GM12891 (cell line): ENCODE results near the gene NOM1.

Experiments
- DNase-seq: peaks from one replicate; pipeline ENCODE4 v3.0.0; 2011; ENCODE audit warnings: low spot score; ENCODE audit not compliant: insufficient read length
- FAIRE-seq: peaks from 2 replicates; lab custom pipeline; 2011; peaks lifted over from hg19 to GRCh38; lab: Jason Lieb, UNC
- PAX5 ChIP-seq: IDR thresholded peaks from 2 replicates; pipeline ENCODE4 v1.6.1; 2011; ENCODE audit warnings: low read length, moderate library complexity, mild to moderate bottlenecking; ENCODE audit not compliant: insufficient read depth, severe bottlenecking
- POLR2A ChIP-seq: IDR thresholded peaks from 2 replicates; pipeline ENCODE4 v1.6.1; 2011; ENCODE audit warnings: low read depth, low read length, control low read depth
- POLR2AphosphoS5 ChIP-seq: IDR thresholded peaks from 2 replicates; pipeline ENCODE4 v1.6.1; 2011; ENCODE audit warnings: low read depth, low read length, control low read depth
- POU2F2 ChIP-seq: IDR thresholded peaks from 2 replicates; pipeline ENCODE4 v1.6.1; 2011; ENCODE audit warnings: low read depth, mild to moderate bottlenecking, control low read depth, low read length, moderate library complexity
- SPI1 ChIP-seq: IDR thresholded peaks from 2 replicates; pipeline ENCODE4 v1.6.1; 2011; ENCODE audit warnings: low read depth, low read length, control low read depth
- TAF1 ChIP-seq: IDR thresholded peaks from 2 replicates; pipeline ENCODE4 v1.6.1; 2011; ENCODE audit warnings: low read depth, low read length, control low read depth

Gene NOM1

DNA sequence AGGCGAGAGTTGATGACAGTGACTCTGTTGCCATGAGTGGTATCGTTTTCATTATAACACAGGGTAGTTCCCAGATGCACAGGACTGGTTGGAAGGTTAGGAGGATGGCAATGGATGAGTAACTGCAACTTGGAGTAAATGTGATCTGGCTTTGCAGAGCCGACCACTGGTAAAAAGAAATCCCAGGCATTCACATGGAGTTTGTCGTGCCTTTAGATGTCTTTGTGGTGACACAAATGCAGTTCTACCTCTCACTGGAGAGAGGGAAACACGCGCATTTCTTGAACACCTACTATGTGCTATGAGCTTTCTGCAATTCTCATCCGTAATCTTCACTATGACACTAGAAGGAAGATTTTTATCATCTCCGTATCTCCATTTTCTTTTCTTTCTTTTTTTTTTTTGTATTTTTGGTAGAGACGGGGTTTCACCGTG is 62.6 kb downstream of the NOM1 start:
- FAIRE-seq (peak; percentile 84), DNase-seq (no peak)
- TF ChIP-seq POLR2A (no peak), SPI1 (no peak), POLR2AphosphoS5 (no peak), PAX5 (no peak), TAF1 (no peak), POU2F2 (no peak)

DNA sequence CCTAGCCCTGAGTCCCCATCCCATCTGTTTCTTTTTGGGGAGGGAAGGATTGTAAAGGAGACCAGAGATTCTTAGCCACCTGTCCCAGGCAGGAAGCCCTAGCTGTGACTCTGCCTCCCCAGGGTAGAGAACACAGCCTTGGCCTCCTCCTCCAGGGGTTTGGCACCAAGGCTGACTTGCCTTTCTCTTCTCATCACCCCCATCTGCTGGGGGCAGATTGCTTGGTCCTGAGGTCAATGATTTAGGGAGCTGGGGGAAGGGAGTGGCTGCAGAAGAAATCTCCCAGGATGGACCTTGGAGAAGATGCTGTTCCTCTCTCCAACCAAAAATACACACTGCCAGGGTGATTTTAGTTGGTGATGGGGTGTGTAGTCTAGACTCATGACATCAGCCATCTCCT is 63.6 kb downstream of the NOM1 start:
- TF ChIP-seq POU2F2 (no peak), POLR2A (no peak), PAX5 (no peak)
- FAIRE-seq (no peak), DNase-seq (no peak)

DNA sequence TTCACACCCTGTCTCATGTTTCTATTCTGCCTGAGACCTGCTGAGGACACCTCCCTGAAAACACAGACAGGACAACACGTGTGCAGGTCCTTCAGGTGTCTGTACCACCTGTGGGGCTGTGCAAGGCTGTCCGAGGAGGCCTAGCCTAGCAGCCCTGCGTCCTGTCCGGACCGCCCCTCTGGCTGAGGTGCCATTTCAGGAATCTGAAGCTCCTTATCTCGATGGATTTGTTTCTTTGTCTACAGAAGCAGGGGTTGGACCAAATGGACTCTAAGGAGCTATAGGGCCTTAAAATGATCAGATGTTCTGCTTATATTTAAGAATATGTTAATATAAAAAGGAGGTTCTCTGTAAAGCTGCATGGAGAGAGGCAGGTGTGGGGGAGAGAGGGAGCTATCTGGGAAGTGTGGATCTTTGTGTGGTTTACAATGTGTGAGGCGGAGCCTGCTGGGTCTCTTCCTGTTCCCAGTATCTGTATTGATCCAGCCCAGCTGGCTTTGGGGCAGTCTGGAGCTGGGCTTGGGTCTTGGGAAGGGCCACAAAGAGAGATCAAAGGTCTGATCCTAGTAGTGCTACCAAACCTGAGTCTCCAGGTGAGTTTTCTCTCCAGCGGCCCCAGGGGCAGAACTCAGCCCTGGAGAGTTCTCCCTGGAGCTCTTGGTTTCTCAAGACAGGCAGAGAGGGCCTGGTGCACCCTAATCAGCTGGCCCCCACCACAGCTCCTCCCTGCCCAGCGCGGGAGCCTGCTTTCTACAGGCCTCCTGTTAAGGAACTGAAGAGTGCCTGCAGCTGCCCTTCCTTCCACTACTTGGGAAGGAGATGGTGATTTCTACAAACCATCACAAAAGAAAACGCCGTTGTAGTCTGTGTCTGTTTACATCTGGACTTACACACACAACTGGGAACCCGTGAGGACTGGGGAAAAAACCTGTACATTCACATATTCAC is 64.4 kb downstream of the NOM1 start:
- FAIRE-seq: no peak
- TF ChIP-seq POU2F2 (no peak), TAF1 (no peak), POLR2AphosphoS5 (no peak), PAX5 (no peak), SPI1 (no peak), POLR2A (no peak)
- no peak for DNase-seq

DNA sequence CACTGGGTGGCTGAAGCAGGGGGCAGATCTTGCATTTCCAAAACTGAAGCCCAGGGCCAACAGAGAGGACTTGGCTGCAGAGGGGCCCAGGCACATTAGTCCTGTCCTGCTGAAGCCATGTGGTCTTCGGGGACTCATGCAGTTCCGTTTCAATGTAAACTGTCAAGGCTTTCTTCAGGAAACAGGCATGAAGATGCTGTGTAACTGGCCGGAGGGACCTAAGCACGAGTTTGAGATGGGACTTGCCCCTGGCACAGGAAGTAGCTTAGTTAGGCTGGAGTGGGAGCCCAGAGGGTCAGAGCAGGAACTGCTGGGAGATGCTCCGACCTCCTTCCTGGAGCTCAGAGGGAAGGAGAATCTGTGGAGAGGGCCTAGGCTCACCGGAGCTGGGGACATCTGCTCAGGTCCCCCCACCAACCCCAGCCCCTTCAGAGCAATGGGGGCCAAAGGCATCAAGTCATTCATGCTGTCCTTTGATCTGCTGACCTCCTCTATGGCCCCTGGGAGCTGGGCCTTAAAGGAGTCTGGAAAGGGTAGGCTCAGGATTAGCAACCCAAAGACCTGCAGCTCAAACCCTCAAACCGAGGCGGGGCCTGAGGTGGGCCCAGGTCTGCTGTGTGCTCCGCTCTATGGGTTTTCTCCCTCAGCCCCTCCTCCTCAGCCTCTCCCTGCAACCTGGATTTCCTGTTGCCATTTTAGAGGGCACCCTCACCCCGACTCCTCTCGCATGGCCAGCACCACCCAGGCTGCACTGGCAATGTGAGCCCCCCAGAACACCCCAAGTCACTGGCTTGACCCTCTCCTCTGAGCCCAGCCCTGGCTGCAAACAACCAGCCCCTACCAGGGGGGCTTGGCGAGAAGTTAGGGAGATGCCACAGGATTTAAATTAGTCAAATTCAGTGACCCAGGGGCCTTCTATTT is 65.4 kb downstream of the NOM1 start:
- FAIRE-seq (peak; percentile 31), DNase-seq (no peak)

DNA sequence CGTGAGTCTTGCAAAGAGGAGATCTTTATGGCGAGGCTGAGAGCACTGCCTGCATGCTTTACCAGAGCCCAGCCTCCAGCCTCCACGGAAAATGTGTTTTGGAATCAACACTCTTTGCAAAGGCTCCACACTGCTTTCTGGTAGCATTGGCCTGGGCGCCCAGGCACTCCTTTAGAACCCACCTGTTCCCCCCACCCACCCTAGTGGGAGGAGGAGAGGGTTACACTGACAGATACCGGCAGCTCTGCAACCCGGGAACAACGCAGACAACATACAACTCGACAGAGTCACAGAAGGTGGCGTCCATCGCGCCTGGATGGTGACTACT is 66.5 kb downstream of the NOM1 start:
- FAIRE-seq (peak; percentile 20), DNase-seq (no peak)
- TF ChIP-seq POU2F2 (no peak), SPI1 (no peak)

More for the DNA sequence above, 65.4 kb downstream of the NOM1 start:
- TF ChIP-seq POLR2A (no peak), POU2F2 (no peak), TAF1 (no peak)

DNA sequence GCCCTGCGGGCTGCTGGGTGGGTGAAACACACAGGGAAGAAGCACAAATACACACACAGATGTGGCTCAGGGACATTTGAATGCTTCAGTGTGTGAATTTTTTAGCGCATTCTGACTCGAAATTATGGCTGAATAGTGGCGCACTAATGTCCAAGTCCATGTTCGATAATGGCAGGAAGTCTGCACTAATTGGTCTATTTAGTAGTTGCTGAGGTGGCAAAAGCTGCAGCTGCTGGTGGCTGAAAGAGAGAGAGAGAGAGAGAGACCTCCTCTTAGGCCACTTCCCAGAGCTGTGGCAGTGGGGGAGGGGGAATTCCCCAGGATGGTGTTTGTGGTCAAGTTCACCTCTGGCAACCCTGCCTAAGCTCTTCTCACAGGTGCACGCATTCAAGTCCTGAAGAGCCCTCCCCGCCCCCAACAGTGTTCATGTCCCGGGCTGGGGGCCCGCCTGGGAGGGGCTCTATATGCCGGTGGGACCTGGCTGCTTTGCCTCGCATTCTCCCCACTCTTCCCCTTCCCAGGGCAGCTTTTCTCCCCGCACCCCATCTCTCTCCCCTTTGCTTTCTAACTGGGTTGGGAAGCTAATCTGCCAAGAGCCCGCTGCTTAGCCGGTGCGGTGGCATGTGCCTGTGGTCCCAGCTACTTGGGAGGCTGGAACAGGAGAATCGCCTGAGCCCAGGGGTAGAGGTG is 67.0 kb downstream of the NOM1 start:
- TF ChIP-seq SPI1 (0 out of 2 replicates have a peak, but pooled peaks have one; percentile 13), TAF1 (no peak), POU2F2 (peak; percentile 61; the same call in 1 of the 2 replicates), PAX5 (no peak)
- FAIRE-seq (peak; percentile 86), DNase-seq (no peak)

DNA sequence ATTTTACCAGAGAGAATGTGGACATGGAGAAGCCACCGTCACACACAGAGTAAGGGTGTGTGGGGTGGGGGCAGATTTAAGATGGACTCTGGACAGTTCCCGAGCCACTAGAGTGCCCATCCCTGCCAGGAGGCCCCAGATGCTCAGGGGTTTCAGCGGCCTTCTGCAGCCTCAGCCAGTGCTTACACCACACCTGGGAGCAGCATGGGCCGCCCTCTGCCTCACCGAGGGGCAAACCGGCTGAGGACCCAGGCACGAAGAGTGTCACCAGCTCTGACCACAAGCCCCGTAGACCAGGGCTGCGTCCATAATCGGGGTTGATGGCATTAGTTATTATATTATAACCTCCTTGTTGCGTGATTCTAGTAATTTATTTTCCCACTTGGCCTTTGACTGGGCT is 67.6 kb downstream of the NOM1 start:
- DNase-seq (no peak), FAIRE-seq (no peak)
- TF ChIP-seq POU2F2 (no peak), TAF1 (no peak), POLR2AphosphoS5 (no peak), SPI1 (no peak), PAX5 (no peak), POLR2A (no peak)

DNA sequence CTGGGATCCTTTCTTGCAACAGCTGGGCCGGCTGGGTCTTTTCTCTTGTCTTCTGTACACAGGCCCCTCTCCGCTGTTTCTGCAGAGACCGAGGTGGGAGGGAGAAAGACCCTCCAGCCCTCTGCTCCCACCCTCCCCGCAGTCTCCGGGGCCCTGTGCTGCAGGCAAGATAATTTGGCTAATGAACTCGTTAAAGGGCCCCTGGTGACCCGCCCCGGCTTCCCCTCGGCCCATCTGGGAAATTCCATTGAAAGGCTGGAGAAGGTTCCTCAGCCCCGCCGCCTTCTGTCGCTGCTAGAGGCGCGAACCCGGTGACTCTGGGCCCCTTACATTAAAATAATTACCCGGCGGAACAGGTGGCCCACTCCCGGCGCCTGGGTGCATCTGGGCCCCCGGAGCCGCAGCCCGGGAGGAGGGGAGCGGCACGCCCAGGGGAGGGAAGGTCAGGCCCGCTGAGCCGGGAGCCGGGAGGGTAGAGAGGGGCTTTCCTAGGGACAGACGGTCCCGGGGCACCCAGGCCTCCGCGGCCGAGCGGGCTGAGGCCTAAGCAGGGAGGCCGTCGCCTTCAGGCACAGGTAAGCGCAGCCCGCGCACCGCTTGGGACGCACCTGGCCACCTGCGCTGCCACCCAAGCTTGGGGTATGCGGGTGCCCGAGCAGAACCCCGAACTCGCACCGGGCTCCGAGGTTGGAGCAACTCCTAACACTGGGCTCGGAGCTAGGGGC is 68.3 kb downstream of the NOM1 start:
- no peak for TF ChIP-seq PAX5
- no peak for TF ChIP-seq POLR2A
- TF ChIP-seq POU2F2: no peak
- TF ChIP-seq SPI1: no peak
- no peak for TF ChIP-seq POLR2AphosphoS5
- no peak for TF ChIP-seq TAF1
- DNase-seq: no peak
- no peak for FAIRE-seq
